CD14-positive monocyte (primary cell): Measurements from ENCODE around the gene GSTA4. TPM values are rescaled to one million over a fixed set of nuclear protein-coding genes. Genes with fewer than 3 reads are reported as not detected.

Experiments used
- DNase-seq, 3 donors: peaks; one replicate each; pipeline ENCODE4 v3.0.0-alpha.2; 2011 to 2022
- H2AFZ ChIP-seq: 2 replicates; pipeline ENCODE4 v1.6.0; 2012; ENCODE audit warnings: mild to moderate bottlenecking, low read depth, low read length, inconsistent platforms; ENCODE audit not compliant: insufficient read depth, poor library complexity, severe bottlenecking
- H3K27ac ChIP-seq, 2 donors: 1 replicate in 1 of 2; 2 replicates in 1 of 2; pipeline ENCODE4 v1.5.1; 2012 to 2013; ENCODE audit warnings: low read length in 2 of 2, control low read depth in 1 of 2, inconsistent platforms in 1 of 2, low read depth in 1 of 2, mild to moderate bottlenecking in 1 of 2
- H3K27me3 ChIP-seq, 2 donors: one replicate each; pipeline versions ENCODE4 v1.6.0 to v1.6.1; 2011 to 2013; ENCODE audit warnings: low read length in 2 of 2; ENCODE audit not compliant: control insufficient read depth in 2 of 2, insufficient read depth in 2 of 2
- H3K36me3 ChIP-seq, 2 donors: replicated peaks in 1 of 2; 1 replicate in 1 of 2; 2 replicates in 1 of 2; pipeline versions ENCODE4 v1.5.1 to v1.6.1; 2012 to 2013; ENCODE audit warnings: low read length in 2 of 2, control low read depth in 1 of 2, inconsistent platforms in 1 of 2, mild to moderate bottlenecking in 1 of 2; ENCODE audit not compliant: insufficient read depth in 2 of 2, control insufficient read depth in 1 of 2
- H3K4me1 ChIP-seq, 2 donors: 1 replicate in 1 of 2; 2 replicates in 1 of 2; pipeline versions ENCODE4 v1.5.1 to v1.6.1; 2012 to 2013; ENCODE audit warnings: low read length in 2 of 2, control low read depth in 1 of 2, inconsistent platforms in 1 of 2, mild to moderate bottlenecking in 1 of 2, moderate library complexity in 1 of 2; ENCODE audit not compliant: insufficient read depth in 2 of 2, control insufficient read depth in 1 of 2
- H3K4me2 ChIP-seq: replicated peaks from 2 replicates; pipeline ENCODE3; 2012; ENCODE audit warnings: low read length, moderate library complexity, mild to moderate bottlenecking; ENCODE audit not compliant: poor library complexity, severe bottlenecking; ENCODE audit errors: extremely low read depth
- H3K4me3 ChIP-seq, 3 experiments: fragments of 200-600 bp in 1 of 3; sonication (generic) in 1 of 3; replicated peaks in 1 of 3; 1 replicate in 2 of 3; 2 replicates in 1 of 3; pipeline ENCODE4 v1.5.1; 2011 to 2013; ENCODE audit warnings: low read length in 3 of 3, mild to moderate bottlenecking in 3 of 3, control low read depth in 2 of 3, low read depth in 2 of 3, inconsistent platforms in 1 of 3, moderate library complexity in 1 of 3
- H3K79me2 ChIP-seq: 2 replicates; pipeline ENCODE4 v1.6.0; 2012; ENCODE audit warnings: mild to moderate bottlenecking, control low read depth, inconsistent platforms, low read length, moderate library complexity; ENCODE audit not compliant: insufficient read depth
- H3K9ac ChIP-seq: 2 replicates; pipeline ENCODE4 v1.6.0; 2017; ENCODE audit warnings: low read length, mild to moderate bottlenecking; ENCODE audit not compliant: insufficient read depth, poor library complexity, severe bottlenecking
- H3K9me3 ChIP-seq, 2 donors: replicated peaks in 1 of 2; 1 replicate in 1 of 2; 2 replicates in 1 of 2; pipeline versions ENCODE4 v1.5.1 to v1.6.1; 2012 to 2013; ENCODE audit warnings: low read length in 2 of 2, control low read depth in 1 of 2; ENCODE audit not compliant: control insufficient read depth in 1 of 2, insufficient read depth in 1 of 2
- H4K20me1 ChIP-seq: 2 replicates; pipeline ENCODE4 v1.6.0; 2012; ENCODE audit warnings: mild to moderate bottlenecking, low read length, control low read depth, moderate library complexity; ENCODE audit not compliant: insufficient read depth
- H3K27ac Mint-ChIP-seq, 7 donors: one replicate each; pipeline ENCODE4 v1.8.0; 2020; ENCODE audit warnings: mild to moderate bottlenecking in 7 of 7, mixed read lengths in 7 of 7, moderate library complexity in 6 of 7, inconsistent platforms in 2 of 7
- H3K27me3 Mint-ChIP-seq, 3 donors: one replicate each; pipeline ENCODE4 v1.8.0; 2021 to 2022; ENCODE audit warnings: low read depth in 3 of 3, mild to moderate bottlenecking in 3 of 3, mixed read lengths in 3 of 3, moderate library complexity in 3 of 3, inconsistent platforms in 1 of 3
- H3K36me3 Mint-ChIP-seq, 2 donors: one replicate each; pipeline ENCODE4 v1.8.0; 2020; ENCODE audit warnings: mixed read lengths in 2 of 2, inconsistent platforms in 1 of 2, mild to moderate bottlenecking in 1 of 2
- H3K4me1 Mint-ChIP-seq: one replicate; pipeline ENCODE4 v1.8.0; 2020; ENCODE audit warnings: mild to moderate bottlenecking, mixed read lengths
- H3K4me3 Mint-ChIP-seq, 2 donors: one replicate each; pipeline ENCODE4 v1.8.0; 2020; ENCODE audit warnings: mild to moderate bottlenecking in 2 of 2, mixed read lengths in 2 of 2, moderate library complexity in 1 of 2
- H3K9me3 Mint-ChIP-seq, 7 donors: one replicate each; pipeline ENCODE4 v1.8.0; 2020 to 2022; ENCODE audit warnings: mixed read lengths in 7 of 7, mild to moderate bottlenecking in 6 of 7, moderate library complexity in 6 of 7, inconsistent platforms in 2 of 7
- WGBS: methylation state at CpG from one replicate; pipeline ENCODE4 v1.1.5; 2013; ENCODE audit warnings: missing lambda C conversion rate; ENCODE audit not compliant: insufficient coverage; 5-methylcytosine and 5-hydroxymethylcytosine counted together
- intact Hi-C, 2 donors: fragments of 100-400 bp; cut with micrococcal nuclease; formaldehyde crosslinking; loops; one replicate each; pipeline versions ENCODE4 v1.15.0 to v1.15.1; 2023
- polyA plus RNA-seq, 3 donors: library from polyadenylated mRNA; depleted of rRNA in 1 of 3; unstranded in 2 of 3; stranded (reverse) in 1 of 3; fragments of 300-500 nt in 2 of 3; fragments of >200 nt in 1 of 3; fragmentation: Illumina TruSeq in 2 of 3; gene quantifications; 1 replicate in 2 of 3; 2 replicates in 1 of 3; pipeline ENCODE4 v1.2.3, GENCODE V29; 2012 to 2021
- TF ChIP-seq, protein P1 (sequence below): fragments of 200-600 bp; IDR thresholded peaks from one replicate; pipeline ENCODE4 v1.8.0; 2022; ENCODE audit warnings: antibody characterized with exemption, mild to moderate bottlenecking

Gene GSTA4
- polyA plus RNA-seq, 3 donors, result 0.34 to 0.41 (median 0.36) TPM

DNA sequence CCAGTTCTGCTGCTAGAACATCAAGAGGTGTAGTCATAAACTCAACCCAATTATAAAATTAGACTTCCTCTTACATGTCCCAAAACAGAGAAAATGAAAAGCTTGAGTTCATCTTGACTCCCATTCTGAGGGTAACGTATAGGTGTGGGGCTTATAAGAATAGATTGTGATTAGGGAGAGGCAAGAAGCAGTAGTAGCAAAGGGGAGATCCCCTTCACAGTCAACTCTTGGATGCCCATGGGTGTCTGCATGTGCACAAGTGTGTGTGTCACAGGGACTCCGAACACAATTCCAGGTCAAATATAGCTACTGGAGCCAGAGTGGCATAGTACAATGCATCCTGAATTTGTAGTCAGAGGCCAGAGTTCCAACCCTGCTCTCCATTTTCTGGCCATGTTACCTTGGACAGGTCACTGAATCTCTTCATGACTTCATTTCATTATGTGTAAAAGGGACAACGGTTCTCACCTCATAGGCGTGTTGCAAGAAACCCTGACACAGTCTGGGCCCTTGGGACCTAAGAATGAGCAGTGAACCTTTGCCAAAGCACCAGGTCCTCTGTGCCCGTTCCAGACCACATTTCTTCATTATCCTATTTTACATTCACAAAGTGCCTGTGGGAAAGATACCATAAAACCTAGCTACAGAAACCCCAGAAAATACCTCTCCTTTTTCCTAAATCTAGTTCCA lies 11.8 kb downstream of the GSTA4 start:
- 94% methylated on average over 5 of the region's 5 CpGs for WGBS
- Histone ChIP-seq H3K4me3 (no peak overlapping the region), H3K4me1 (peaks cover 0 to 3% of the 10 kb centered on the region in 2 donors), H3K4me2 (no peak overlapping the region), H3K27me3 (no peaks in the 10 kb centered on the region), H3K79me2 (no peaks in the 10 kb centered on the region), H3K36me3 (no peaks in the 10 kb centered on the region), H3K9me3 (no peaks in the 10 kb centered on the region), H3K27ac (no peak overlapping the region), H4K20me1 (no peaks in the 10 kb centered on the region), H2AFZ (no peak overlapping the region), H3K9ac (no peak overlapping the region)
- H3K27ac Mint-ChIP-seq, result no peak overlapping the region
- no peak overlapping the region for H3K4me3 Mint-ChIP-seq
- peaks cover 12% of the 10 kb centered on the region for H3K4me1 Mint-ChIP-seq
- no peak for DNase-seq
- H3K27me3 Mint-ChIP-seq, result peaks cover 2 to 6% (median 5%) of the 10 kb centered on the region in 3 donors
- H3K36me3 Mint-ChIP-seq, result no peaks in the 10 kb centered on the region
- intact Hi-C loops, result no loop called here
- TF ChIP-seq, protein P1, sequence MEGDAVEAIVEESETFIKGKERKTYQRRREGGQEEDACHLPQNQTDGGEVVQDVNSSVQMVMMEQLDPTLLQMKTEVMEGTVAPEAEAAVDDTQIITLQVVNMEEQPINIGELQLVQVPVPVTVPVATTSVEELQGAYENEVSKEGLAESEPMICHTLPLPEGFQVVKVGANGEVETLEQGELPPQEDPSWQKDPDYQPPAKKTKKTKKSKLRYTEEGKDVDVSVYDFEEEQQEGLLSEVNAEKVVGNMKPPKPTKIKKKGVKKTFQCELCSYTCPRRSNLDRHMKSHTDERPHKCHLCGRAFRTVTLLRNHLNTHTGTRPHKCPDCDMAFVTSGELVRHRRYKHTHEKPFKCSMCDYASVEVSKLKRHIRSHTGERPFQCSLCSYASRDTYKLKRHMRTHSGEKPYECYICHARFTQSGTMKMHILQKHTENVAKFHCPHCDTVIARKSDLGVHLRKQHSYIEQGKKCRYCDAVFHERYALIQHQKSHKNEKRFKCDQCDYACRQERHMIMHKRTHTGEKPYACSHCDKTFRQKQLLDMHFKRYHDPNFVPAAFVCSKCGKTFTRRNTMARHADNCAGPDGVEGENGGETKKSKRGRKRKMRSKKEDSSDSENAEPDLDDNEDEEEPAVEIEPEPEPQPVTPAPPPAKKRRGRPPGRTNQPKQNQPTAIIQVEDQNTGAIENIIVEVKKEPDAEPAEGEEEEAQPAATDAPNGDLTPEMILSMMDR, result no peak
- peaks cover 0 to 3% (median 0%) of the 10 kb centered on the region in 7 donors for H3K9me3 Mint-ChIP-seq

DNA sequence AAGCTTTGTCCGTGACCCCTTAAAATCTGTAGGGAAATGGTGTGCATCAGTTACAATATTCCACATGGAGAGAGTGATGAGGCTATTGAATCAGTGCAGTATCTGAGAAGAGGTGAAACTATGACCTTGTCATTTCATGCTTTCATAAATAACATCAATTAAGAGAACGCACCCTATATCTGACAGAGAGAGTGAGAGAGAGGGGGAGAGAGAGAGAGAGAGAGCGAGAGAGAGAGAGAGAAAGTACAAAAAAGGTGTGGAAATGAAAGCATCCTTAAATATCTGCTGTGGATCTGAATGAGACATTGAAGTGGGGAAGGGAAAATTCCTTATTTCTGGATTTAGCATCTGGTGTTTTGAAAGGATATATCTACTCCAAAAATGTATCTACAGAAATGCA lies 12.4 kb downstream of the GSTA4 start:
- Histone ChIP-seq H3K4me2 (no peak overlapping the region), H2AFZ (no peak overlapping the region), H3K9ac (no peak overlapping the region), H3K4me1 (peaks cover 0 to 3% of the 10 kb centered on the region in 2 donors), H3K36me3 (no peaks in the 10 kb centered on the region), H3K9me3 (no peaks in the 10 kb centered on the region), H3K4me3 (no peak overlapping the region), H3K79me2 (no peaks in the 10 kb centered on the region), H3K27me3 (no peaks in the 10 kb centered on the region), H4K20me1 (no peaks in the 10 kb centered on the region), H3K27ac (no peak overlapping the region)
- peaks cover 0 to 3% (median 0%) of the 10 kb centered on the region in 7 donors for H3K9me3 Mint-ChIP-seq
- no peak overlapping the region for H3K27ac Mint-ChIP-seq
- intact Hi-C loops, result no loop called here
- H3K36me3 Mint-ChIP-seq, result no peaks in the 10 kb centered on the region
- no peak overlapping the region for H3K4me3 Mint-ChIP-seq
- no peak for DNase-seq
- no CpG with 5 or more reads among the region's 3 CpGs for WGBS
- H3K4me1 Mint-ChIP-seq, result peaks cover 12% of the 10 kb centered on the region
- TF ChIP-seq, protein P1, result no peak
- H3K27me3 Mint-ChIP-seq, result peaks cover 2 to 6% (median 5%) of the 10 kb centered on the region in 3 donors
